Karpas-422 (cell line): ENCODE results near the gene CTNND2. TPM values are rescaled to one million over a fixed set of nuclear protein-coding genes. Genes with fewer than 3 reads are reported as not detected.

ENCODE experiments used
- DNase-seq: peaks from one replicate; pipeline ENCODE4 v3.0.0-alpha.2; 2015
- H2AFZ ChIP-seq: fragments of 200-600 bp; sonication (generic); 2 replicates; pipeline ENCODE4 v1.6.1; 2014; ENCODE audit warnings: antibody characterized with exemption, low read length, mixed read lengths
- H3K27ac ChIP-seq: fragments of 200-600 bp; sonication (generic); 2 replicates; pipeline ENCODE4 v1.5.1; 2014; ENCODE audit warnings: mild to moderate bottlenecking, low read length, moderate library complexity
- H3K27me3 ChIP-seq: fragments of 200-600 bp; sonication (generic); 2 replicates; pipeline ENCODE4 v1.6.1; 2014; ENCODE audit warnings: low read length, mixed read lengths
- H3K36me3 ChIP-seq: fragments of 200-600 bp; sonication (generic); 2 replicates; pipeline ENCODE4 v1.6.1; 2014; ENCODE audit warnings: low read length, mixed read lengths; ENCODE audit not compliant: insufficient read depth
- H3K4me1 ChIP-seq: fragments of 200-600 bp; sonication (generic); 2 replicates; pipeline ENCODE4 v1.6.1; 2014; ENCODE audit warnings: mild to moderate bottlenecking, low read length, mixed read lengths
- H3K4me2 ChIP-seq: fragments of 200-600 bp; sonication (generic); 2 replicates; pipeline ENCODE4 v1.6.1; 2014; ENCODE audit warnings: low read length, low read depth, mild to moderate bottlenecking; ENCODE audit not compliant: poor library complexity, severe bottlenecking
- H3K4me3 ChIP-seq: fragments of 200-600 bp; sonication (generic); 2 replicates; pipeline ENCODE4 v1.5.1; 2014; ENCODE audit warnings: mild to moderate bottlenecking, antibody characterized with exemption, low read length, mixed read lengths
- H3K79me2 ChIP-seq: fragments of 200-600 bp; sonication (generic); 2 replicates; pipeline ENCODE4 v1.6.1; 2014; ENCODE audit warnings: mild to moderate bottlenecking, low read length, mixed read lengths
- H3K9ac ChIP-seq: fragments of 200-600 bp; sonication (generic); 2 replicates; pipeline ENCODE4 v1.6.0; 2014; ENCODE audit warnings: low read length
- H3K9me2 ChIP-seq: fragments of 200-600 bp; sonication (generic), shearing (Covaris generic); replicated peaks from 2 replicates; pipeline ENCODE4 v1.6.0; 2014; ENCODE audit warnings: mild to moderate bottlenecking, low read length, moderate library complexity; ENCODE audit not compliant: insufficient read depth
- H3K9me3 ChIP-seq: fragments of 300-700, 200-600 bp; sonication (generic); 2 replicates; pipeline ENCODE4 v1.6.1; 2014; ENCODE audit warnings: low read length, mixed read lengths
- H4K20me1 ChIP-seq: fragments of 200-600 bp; sonication (generic); 2 replicates; pipeline ENCODE4 v1.6.1; 2014; ENCODE audit warnings: mild to moderate bottlenecking, antibody characterized with exemption, low read length, low read depth; ENCODE audit not compliant: insufficient read depth
- total RNA-seq: library from RNA; depleted of rRNA; stranded (reverse); fragments of >200 nt; shearing (Covaris generic); gene quantifications from 2 replicates; pipeline ENCODE4 v1.2.3, GENCODE V29; 2014; ENCODE audit warnings: low replicate concordance

CTNND2 gene
- total RNA-seq, 1 experiment from 2014 or later, result not detected

DNA sequence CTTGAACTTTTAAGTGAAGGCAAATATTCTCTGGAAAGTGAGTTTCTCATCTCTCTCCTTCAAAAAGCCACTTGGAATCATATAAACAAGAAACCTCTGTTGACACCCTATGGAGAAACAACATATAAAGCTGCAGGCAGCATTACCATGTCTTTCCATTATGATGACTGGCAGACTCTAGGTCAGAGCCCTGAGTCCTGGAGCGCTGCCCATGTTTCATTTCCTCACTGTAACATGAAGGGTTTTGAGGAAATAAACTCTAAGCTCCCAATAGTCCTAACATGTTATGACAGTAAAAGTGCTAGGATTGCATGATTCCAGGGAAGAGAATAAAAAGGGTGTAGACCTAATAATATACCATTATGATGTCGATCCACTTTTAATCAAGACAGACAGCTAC lies 220.6 kb downstream of the CTNND2 start:
- Histone ChIP-seq H3K27me3 (no peaks in the 10 kb centered on the region), H3K27ac (no peak overlapping the region), H3K4me1 (no peaks in the 10 kb centered on the region), H4K20me1 (no peaks in the 10 kb centered on the region), H3K36me3 (no peaks in the 10 kb centered on the region), H3K79me2 (no peaks in the 10 kb centered on the region), H2AFZ (no peak overlapping the region), H3K9me2 (no peaks in the 10 kb centered on the region), H3K9ac (no peak overlapping the region), H3K4me3 (no peak overlapping the region), H3K4me2 (no peak overlapping the region), H3K9me3 (peaks cover 30% of the 10 kb centered on the region)
- no peak for DNase-seq

- Histone ChIP-seq H3K9ac (no peak overlapping the region), H3K27ac (no peak overlapping the region), H2AFZ (no peak overlapping the region), H4K20me1 (no peaks in the 10 kb centered on the region), H3K36me3 (no peaks in the 10 kb centered on the region), H3K79me2 (no peaks in the 10 kb centered on the region), H3K4me2 (no peak overlapping the region), H3K9me2 (no peaks in the 10 kb centered on the region), H3K9me3 (peaks cover 37% of the 10 kb centered on the region), H3K4me1 (no peaks in the 10 kb centered on the region), H3K4me3 (no peak overlapping the region), H3K27me3 (no peaks in the 10 kb centered on the region)
- no peak for DNase-seq
Measured at GRCh38 chr5:11681796-11682195, 222.4 kb downstream of the CTNND2 start.

DNA sequence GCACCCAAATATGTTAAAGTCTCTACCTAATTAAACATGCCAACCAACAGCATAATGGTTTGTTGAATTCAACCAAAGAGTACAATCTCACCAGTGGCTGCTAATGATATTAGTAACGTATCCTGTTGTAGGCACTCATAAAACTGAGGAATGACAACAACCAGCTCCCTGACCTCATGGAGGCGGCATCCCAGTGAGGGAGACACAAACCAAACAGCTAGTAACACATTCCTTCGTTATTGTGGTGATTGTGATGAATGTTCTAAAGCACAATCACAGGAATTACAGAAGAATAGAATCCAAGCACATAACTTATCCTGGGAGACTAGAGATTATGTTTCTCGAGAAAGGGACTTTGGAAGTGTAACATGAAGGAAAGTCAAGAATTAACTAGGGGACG lies 224.6 kb downstream of the CTNND2 start:
- Histone ChIP-seq H3K4me1 (no peaks in the 10 kb centered on the region), H3K9me3 (peaks cover 39% of the 10 kb centered on the region), H2AFZ (no peak overlapping the region), H3K79me2 (no peaks in the 10 kb centered on the region), H4K20me1 (no peaks in the 10 kb centered on the region), H3K27me3 (no peaks in the 10 kb centered on the region), H3K27ac (no peak overlapping the region), H3K9ac (no peak overlapping the region), H3K9me2 (no peaks in the 10 kb centered on the region), H3K4me3 (no peak overlapping the region), H3K4me2 (no peak overlapping the region), H3K36me3 (no peaks in the 10 kb centered on the region)
- no peak for DNase-seq

- peaks cover 28% of the 10 kb centered on the region for H3K9me3 ChIP-seq
- H2AFZ ChIP-seq, result no peak overlapping the region
- no peak overlapping the region for H3K9ac ChIP-seq
- no peak for DNase-seq
- H3K36me3 ChIP-seq, result no peaks in the 10 kb centered on the region
- H3K27me3 ChIP-seq, result no peaks in the 10 kb centered on the region
- no peak overlapping the region for H3K27ac ChIP-seq
- H3K79me2 ChIP-seq, result no peaks in the 10 kb centered on the region
- H3K9me2 ChIP-seq, result no peaks in the 10 kb centered on the region
- no peaks in the 10 kb centered on the region for H3K4me1 ChIP-seq
- no peak overlapping the region for H3K4me3 ChIP-seq
- no peak overlapping the region for H3K4me2 ChIP-seq
- no peaks in the 10 kb centered on the region for H4K20me1 ChIP-seq
Measured at GRCh38 chr5:11675184-11675583, 229.1 kb downstream of the CTNND2 start.

- Histone ChIP-seq H3K9ac (no peak overlapping the region), H3K4me1 (no peaks in the 10 kb centered on the region), H3K79me2 (no peaks in the 10 kb centered on the region), H3K27me3 (no peaks in the 10 kb centered on the region), H3K4me2 (no peak overlapping the region), H4K20me1 (no peaks in the 10 kb centered on the region), H3K36me3 (no peaks in the 10 kb centered on the region), H3K9me3 (peaks cover 12% of the 10 kb centered on the region), H2AFZ (no peak overlapping the region), H3K4me3 (no peak overlapping the region), H3K9me2 (no peaks in the 10 kb centered on the region), H3K27ac (no peak overlapping the region)
- no peak for DNase-seq
Measured at GRCh38 chr5:11672385-11673085, 231.7 kb downstream of the CTNND2 start.

GRCh38 chr5:11658376-11658775 lies 245.9 kb downstream of the CTNND2 start:
- DNase-seq, result no peak
- no peaks in the 10 kb centered on the region for H3K79me2 ChIP-seq
- no peaks in the 10 kb centered on the region for H3K27me3 ChIP-seq
- H4K20me1 ChIP-seq, result no peaks in the 10 kb centered on the region
- no peak overlapping the region for H3K4me2 ChIP-seq
- H3K9me3 ChIP-seq, result peaks cover 15% of the 10 kb centered on the region
- no peaks in the 10 kb centered on the region for H3K9me2 ChIP-seq
- no peak overlapping the region for H2AFZ ChIP-seq
- H3K36me3 ChIP-seq, result no peaks in the 10 kb centered on the region
- no peak overlapping the region for H3K9ac ChIP-seq
- no peaks in the 10 kb centered on the region for H3K4me1 ChIP-seq
- no peak overlapping the region for H3K27ac ChIP-seq
- H3K4me3 ChIP-seq, result no peak overlapping the region

DNA sequence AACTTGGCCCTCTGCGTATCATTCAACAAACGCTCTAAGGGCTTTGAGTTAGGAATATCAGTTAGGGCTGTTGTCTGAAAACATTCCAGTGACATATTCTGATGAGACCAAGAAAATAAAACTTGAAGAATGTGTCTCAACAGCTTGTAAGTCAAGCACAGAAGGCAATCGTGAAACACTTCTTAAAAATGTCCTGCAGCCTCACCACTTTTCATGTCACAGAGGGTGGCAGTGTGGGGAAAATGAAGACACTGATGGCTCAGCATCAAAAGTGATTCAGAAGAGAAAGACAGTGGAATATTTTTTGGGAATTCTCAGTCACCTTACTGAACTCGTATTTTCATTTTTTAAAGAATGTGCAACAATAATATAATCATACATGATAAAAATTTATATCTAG lies 247.3 kb downstream of the CTNND2 start:
- Histone ChIP-seq H3K27ac (no peak overlapping the region), H3K4me1 (no peaks in the 10 kb centered on the region), H3K4me2 (no peak overlapping the region), H3K4me3 (no peak overlapping the region), H2AFZ (no peak overlapping the region), H3K9me2 (no peaks in the 10 kb centered on the region), H3K36me3 (no peaks in the 10 kb centered on the region), H4K20me1 (no peaks in the 10 kb centered on the region), H3K27me3 (no peaks in the 10 kb centered on the region), H3K9me3 (peaks cover 24% of the 10 kb centered on the region), H3K79me2 (no peaks in the 10 kb centered on the region), H3K9ac (no peak overlapping the region)
- DNase-seq, result no peak

GRCh38 chr5:11655681-11656080 lies 248.6 kb downstream of the CTNND2 start:
- Histone ChIP-seq H3K79me2 (no peaks in the 10 kb centered on the region), H3K36me3 (no peaks in the 10 kb centered on the region), H3K9me2 (no peaks in the 10 kb centered on the region), H3K4me2 (no peak overlapping the region), H2AFZ (no peak overlapping the region), H4K20me1 (no peaks in the 10 kb centered on the region), H3K9me3 (peaks cover 24% of the 10 kb centered on the region), H3K9ac (no peak overlapping the region), H3K4me3 (no peak overlapping the region), H3K27ac (no peak overlapping the region), H3K4me1 (no peaks in the 10 kb centered on the region), H3K27me3 (no peaks in the 10 kb centered on the region)
- DNase-seq, result no peak
